HG03280 (cell line): ENCODE measurements around the gene ORMDL3.

Source experiments
- ATAC-seq: cut with Tn5 transposase; IDR thresholded peaks from one replicate; pipeline ENCODE4 v1.9.1; 2021; ENCODE audit warnings: mild to moderate bottlenecking, moderate library complexity; ENCODE audit not compliant: unreplicated experiment

Gene ORMDL3, protein sequence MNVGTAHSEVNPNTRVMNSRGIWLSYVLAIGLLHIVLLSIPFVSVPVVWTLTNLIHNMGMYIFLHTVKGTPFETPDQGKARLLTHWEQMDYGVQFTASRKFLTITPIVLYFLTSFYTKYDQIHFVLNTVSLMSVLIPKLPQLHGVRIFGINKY

DNA sequence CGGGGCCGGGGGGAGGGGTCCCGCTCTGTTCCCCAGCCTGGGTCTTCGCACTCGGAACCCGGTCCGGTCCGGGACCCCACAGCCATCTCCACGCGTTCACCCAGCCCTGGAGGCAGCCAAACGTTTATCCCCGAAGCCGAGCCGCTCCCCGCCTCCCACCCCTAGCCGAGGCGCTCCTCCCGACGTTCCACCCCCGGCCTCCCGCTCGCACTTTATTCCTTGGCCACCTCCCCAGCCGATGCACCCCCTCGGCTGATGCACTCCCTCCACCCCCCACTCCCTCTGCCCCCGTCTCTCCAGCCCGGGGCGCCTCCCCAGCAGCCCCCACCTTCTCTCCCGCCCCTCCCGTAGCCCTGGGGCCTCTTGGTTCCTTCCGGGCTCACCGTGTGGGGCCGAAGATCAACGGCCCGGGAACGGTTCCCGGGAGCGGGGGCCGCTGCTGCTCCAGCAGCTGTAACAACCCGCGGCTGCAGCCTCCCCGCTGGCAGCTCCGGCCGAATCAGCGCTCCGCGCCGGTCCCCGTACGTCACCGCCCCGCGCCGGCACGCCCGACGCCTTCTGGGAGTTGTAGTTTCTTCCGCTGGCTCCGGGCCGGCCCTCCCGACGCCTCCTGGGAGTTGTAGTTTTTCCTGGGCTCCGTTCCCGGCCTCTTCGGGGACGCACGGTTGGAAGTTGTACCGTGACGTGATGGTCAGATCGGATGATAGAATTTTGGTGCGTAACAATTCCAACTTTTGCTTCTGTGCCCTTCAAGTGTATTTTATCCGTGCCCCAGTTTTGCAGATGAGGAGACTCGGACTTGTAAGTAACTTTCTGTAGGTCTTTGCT lies at the start of gene ORMDL3, which contains the start of gene LRRC3C:
ORMDL3 (minus strand) TSS at position 501 of the 828 bp plus-strand sequence. CDS start 3,398 bp downstream, outside the sequence.
LRRC3C (plus strand) TSS at position 632 of the 828 bp plus-strand sequence. CDS start 13,792 bp downstream, outside the sequence.
- ATAC-seq: peak; percentile 80

DNA sequence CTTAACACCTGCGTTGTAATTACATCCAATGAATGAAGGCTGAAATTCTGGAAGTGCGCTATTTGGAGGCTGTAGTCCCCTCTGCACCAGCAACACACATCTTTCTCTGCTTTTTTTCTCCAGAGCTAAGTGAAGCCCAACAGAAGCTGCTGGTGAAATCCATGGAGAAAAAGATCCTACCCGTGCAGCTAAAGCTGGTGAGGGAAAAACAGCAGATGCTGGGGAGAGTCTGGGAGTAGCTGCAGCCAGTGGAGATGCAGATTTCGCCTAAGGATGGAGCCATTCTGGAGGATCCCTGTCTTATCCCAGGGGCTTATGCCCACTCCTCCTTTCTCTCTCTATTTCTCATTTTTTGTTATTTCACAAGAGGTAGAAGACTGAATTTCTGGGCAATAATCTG lies 48.4 kb upstream of the ORMDL3 start:
- ATAC-seq: no peak

DNA sequence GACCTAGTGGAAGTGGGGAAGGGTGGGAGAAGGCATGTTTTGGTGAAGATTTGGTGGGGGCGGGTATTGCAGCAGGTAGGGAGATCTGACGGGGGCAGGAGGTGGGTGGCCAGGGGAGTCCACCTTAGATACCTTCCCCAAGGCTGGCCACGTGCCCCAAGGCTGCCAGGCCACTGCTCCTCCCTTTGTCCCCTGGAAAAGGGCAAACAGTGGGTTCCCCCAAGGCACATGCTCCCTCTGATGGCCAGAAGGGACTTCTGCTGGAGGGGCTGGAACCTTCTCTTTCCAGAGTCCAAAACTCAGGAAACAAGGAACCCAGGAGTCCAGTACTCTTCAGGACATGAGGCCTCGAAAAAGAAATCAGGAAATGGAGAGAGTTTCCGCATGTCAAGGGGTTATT lies 47.0 kb upstream of the ORMDL3 start:
- no peak for ATAC-seq

DNA sequence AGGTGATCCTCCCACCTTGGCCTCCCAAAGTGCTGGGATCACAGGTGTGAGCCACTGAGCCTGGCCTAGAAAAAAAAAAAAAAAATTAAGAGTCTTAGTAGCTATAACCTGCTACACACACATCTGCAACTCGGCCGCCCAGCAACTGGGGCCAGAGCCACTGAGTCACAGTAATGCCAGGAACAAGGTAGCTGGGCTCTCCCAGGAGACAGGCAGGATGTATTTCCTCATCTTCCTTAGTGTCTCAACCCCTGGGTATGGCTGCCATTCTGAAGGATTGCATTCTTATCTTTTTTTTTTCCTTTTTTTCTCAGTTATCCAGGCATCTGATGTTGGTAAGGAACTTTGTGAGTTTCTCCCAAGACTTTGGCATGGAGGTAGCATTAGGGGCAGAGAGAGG lies 46.1 kb upstream of the ORMDL3 start:
- ATAC-seq: no peak

DNA sequence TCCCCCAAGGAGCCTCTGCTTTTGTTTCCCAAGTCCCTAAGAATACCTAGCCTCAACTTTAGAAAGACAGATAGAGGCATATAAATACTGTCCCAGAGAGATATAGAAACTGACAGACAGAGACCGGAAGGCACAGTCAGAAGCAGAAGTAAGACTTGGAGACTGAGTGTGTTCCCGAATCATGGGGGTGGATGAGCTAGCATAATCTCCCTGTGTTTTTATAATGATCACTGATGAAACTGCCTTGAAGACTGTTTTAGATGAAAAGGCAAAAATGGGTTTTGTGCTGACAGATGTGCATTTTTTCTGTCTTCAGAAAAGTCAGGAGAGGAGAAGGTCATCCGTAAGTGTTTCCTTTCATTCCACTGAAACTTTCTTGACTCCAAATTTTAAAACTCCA lies 44.9 kb upstream of the ORMDL3 start:
- no peak for ATAC-seq

DNA sequence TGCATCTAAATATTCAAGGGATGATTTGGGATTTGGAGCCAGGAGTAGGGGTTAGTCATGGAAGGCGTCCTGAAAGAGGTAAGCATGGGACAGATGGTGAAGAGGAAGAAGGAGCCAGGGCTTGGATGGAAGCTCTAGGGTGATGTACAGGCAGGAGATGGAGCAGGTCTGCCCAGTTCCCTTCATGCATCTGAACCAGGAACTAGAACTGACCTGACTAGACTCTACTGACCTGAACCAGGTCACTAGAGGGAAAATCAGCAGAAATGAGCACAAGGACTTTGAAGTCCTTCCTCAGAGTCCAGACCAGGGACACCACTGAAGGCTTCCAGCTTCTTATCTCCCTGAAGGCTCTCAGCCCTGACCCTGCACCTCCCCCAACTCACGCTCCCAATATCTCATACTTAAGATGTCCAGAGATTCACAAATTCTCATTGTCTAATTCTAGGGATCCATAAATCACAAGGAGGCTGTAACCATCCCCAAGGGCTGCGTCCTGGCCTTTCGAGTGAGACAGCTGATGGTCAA lies 43.7 kb upstream of the ORMDL3 start:
- ATAC-seq: no peak

DNA sequence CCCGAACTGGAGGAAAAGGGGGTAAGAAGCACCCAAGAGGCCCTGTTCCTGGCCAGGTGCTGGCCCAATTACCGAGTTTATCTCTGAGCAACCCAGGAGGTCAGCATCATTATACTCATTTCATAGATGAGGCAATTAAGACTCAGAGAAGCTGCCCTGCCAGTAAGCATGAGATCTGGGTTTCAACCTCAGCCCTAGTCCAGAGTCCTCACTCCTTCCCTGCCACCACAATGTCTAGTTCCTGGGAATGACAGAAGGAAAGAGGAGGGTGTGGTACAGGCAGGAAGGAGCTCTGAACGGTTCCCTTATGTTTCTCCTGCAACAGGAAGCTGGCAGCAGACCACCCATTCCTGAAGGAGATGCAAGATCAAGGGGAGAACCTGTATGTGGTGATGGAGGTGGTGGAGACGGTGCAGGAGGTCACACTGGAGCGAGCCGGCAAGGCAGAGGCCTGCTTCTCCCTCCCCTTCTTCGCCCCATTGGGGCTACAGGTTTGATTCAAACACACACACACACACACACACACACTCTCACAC lies 42.8 kb upstream of the ORMDL3 start:
- no peak for ATAC-seq

DNA sequence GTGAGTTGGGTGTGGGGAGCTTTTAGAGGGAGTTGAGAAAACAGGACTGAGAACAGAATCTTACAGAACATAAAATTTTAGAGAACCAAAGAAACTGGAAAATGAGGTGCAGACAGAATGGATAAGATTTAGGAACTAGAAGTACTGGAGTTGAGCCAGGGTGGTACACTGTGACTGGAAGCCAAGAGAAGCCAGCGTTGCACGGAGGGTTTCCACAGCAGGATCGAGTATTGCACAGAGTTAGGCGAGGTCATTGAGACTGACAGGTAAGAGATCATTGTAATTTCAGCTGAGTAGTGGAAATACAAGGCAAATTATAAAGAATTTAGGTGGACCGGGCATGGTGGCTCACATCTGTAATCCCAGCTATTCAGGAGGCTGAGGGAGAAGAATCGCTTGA lies 42.0 kb upstream of the ORMDL3 start:
- ATAC-seq: no peak

DNA sequence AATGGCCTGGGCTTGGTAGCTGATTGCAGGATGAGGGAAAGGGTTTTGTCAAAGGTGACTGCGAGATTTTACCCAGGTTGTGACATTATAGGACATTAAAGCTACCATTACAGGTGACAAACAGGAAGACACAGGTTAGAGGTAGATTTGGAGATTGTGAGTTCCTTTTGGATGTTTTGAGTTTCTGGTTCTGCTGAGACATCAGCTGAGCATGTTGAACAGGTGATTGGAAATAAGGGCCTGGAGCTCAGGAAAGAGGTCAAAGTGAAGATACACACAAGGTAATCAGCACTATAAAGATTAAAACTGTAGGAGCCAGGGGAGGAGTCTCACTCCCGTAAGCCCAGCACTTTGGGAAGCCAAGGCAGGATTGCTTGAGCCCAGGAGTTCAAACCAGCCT lies 41.4 kb upstream of the ORMDL3 start:
- ATAC-seq: no peak

DNA sequence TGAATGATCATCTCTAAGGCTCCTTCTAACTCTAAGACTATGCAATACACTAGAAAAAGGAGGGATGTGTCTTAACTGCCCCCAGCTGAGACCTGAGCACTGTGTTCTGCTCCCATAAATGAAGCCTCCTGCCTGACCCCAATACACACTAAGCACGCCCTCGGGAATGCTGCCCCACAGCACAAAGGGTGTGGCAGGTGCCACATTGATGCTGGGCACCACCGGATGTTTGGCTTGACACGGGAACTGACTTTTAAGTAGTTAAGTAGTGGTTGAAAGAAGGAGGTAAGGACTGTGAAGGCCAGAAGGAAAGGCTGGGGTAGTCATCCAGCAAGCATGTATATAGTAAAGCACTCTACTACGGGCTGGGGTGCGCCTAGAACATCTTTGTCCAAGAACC lies 39.4 kb upstream of the ORMDL3 start:
- ATAC-seq: no peak

DNA sequence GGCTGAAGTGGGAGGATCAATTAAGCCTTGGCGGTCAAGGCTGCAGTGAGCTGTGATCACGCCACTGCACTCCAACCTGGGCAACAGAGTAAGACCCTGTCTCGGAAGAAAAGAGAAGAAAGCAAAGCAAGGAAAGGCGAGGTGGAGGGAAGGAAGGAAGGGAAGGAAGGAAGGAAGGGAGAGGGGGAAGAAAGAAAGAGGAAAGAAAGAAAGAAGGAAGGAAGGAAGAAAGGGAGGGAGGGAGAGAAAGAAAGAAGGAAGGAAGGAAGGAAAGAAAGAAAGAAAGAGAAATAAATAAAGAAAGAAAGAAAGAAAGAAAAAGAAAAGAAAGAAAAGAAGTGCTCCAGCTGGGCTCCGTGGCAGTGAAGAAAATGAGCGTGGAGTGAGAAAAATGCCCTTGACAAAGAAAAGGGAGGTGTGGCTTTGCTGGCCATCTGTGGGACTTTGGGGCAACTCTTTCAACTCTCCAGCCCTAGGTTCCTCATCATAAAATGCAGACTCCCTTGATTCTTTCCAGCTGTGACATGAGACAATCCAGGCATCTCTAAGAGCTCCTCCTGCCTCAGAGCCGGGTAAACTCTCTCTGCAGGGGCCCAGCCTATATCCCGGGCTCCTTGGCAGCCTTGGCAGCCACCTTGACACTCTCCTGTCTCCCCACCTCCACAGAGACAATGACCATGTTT lies 37.8 kb upstream of the ORMDL3 start:
- ATAC-seq: no peak

DNA sequence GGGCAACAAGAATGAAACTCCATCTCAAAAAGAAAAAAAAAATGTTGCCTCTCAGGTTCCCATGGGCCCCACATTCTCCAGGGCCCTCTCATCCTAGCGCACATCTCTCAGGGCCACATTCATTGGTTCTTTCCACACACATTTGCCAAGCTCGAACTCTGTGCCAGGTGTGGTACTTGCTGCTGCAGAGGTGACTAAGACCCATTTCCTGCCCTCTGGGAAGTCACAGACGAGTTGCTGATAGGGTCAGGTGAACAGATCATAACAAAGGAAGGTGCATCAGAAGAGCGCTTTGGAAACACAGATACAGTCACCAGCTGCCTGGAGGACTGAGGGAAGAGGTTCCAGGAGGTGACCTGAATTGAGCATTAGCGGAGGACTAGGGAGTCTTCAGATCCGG lies 36.4 kb upstream of the ORMDL3 start:
- ATAC-seq: no peak

DNA sequence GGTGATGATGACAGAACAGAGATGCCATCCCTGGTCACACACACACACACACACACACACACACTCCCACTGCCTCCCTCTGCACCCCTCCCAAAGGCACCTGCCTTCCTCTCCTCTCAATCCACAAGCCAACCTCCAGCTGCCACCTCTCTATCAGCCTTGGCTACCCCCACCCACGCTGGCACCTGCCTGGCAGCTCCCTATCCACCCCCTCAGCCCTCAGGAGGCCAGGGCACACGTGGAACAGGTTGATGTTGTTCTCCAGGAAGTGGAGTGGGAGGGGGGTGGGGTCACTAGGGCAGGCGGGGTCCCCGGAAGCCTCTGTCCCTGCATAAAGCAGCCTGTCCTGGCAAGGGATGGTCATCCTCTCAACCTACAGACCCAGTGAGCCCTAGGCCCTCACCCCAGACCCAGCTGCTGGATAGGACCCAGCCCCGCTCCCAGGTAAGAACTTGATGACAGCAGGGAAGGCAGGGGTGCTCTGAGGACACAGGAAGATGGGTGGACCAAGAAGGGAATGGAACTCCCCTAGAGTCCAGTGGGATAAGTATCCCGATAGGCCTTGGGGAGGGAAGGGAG lies 35.3 kb upstream of the ORMDL3 start, which contains the start of gene GSDMA:
GSDMA (plus strand) TSS at position 363 of the 579 bp plus-strand sequence. CDS start 2,684 bp downstream, outside the sequence.
- no peak for ATAC-seq

DNA sequence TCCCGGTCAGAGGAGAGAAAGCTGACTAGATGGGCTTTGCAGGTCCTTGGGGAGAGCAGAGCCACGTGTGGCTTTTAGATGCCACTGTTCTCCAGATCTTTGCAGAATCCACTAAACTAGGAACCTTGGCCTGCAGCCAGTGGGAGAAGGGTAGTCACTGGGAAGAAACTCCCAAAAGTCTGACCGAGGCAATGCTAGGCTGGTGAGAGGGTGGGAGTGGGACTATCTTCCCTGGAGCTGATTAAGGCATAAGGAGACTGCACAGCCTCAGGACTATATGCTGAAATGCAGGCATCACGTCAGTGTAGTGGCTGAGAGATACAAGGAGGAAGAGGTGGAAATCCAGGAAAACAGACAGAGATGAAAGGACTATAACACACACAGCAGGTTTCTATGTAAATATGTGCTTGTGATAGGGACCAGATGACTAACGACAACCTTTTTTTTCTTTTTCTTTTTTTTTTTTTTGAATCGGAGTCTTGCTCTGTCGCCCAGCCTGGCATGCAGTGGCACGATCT lies 33.2 kb upstream of the ORMDL3 start:
- no peak for ATAC-seq

DNA sequence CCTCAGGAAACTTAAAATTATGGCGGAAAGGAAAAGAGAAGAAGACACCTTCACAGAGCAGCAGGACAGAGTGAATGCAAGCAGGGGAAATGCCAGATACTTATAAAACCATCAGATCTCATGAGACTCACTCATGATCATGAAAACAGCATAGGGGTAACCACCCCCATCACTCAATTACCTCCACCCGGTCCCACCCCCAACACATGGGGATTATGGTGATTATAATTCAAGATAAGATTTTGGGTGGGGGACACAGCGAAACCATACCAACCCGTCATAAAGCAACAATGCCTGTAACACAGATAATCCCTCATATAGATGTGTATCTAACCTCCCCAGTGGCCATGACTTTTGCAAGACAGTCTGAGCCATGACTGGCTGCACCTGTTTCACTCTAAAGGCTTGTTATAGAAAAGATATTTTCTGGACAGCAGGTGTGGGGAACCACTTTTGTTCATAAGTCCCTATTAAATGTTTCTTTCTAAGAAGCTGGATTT lies 28.4 kb upstream of the ORMDL3 start:
- ATAC-seq: no peak

DNA sequence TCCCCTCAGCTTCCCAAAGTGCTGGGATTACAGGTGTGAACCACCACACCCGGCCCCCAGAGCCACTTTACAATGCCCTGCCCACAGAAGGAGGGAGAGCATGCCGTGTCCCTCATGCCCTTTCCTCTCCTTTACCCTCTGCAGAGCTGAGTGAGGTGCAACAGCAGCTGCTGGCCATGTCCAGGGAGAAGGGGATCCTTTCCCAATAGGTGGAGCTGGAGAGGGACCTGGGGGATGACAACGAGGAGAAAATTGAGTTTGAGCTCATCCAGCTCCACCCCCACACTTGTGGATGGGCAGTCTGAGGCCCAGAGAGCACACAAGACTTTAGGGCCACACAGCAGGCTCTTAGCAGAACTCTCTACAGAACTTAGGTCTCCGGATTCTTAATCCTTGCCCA lies 27.5 kb upstream of the ORMDL3 start:
- no peak for ATAC-seq

DNA sequence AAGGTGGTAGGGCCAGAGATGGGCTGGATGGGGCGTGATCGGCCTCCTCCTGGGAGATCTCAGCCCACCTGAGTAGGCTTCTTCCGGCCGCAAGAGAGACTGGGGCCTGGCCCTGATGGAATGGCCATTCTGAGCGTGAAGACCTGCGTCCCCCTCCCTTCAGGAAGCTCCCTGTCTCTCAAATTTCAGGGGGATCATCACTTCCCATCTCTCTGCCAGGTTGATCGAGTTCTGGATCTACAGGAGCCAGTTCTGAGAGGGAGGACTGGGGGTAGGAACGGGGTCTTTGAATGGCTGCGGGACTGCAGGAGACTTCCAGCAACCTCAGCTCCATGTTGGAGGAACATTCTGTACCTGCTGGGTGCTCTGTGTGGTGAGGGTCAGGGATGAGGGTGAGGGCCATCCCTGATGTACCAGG lies 26.1 kb upstream of the ORMDL3 start:
- no peak for ATAC-seq

DNA sequence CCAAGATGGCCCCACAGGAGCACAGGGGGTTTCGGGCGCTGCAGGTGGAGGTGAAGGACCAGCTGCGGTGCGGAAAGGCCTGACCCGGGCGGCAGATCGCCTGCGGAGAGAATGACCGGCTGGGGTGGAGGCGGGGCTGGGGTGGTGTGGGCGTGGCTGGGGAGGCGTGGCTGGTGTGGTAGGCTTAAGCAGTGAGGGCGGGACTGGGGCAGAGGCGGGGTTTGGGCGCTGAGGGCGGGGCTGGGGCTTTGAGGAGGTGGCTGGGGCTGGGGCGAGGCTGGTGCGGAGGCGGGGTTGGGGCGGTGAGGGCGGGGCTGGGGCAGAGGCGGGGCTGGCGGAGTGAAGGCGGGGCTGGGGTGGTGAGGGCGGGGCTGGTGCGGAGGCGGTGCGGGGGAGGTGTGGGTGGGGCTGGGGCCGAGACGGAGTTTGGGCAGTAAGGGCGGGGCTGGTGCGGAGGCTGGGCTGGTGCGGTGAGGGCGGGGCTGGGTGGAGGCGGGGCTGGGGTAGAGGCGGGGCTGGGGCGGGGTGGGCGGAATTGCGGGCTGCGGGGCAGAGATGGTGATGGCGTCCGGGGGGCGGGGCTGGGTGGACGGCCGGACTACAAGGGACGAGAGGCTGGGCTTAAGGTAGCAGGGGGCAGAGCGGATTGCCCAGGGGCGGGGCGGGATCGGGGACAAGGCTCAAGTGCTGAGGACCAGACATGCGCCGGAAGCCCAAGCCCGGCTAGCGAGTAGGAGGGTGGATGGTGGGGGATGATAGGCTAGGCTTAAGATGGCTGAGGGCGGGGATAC lies 25.5 kb upstream of the ORMDL3 start:
- peak; percentile 69 for ATAC-seq

DNA sequence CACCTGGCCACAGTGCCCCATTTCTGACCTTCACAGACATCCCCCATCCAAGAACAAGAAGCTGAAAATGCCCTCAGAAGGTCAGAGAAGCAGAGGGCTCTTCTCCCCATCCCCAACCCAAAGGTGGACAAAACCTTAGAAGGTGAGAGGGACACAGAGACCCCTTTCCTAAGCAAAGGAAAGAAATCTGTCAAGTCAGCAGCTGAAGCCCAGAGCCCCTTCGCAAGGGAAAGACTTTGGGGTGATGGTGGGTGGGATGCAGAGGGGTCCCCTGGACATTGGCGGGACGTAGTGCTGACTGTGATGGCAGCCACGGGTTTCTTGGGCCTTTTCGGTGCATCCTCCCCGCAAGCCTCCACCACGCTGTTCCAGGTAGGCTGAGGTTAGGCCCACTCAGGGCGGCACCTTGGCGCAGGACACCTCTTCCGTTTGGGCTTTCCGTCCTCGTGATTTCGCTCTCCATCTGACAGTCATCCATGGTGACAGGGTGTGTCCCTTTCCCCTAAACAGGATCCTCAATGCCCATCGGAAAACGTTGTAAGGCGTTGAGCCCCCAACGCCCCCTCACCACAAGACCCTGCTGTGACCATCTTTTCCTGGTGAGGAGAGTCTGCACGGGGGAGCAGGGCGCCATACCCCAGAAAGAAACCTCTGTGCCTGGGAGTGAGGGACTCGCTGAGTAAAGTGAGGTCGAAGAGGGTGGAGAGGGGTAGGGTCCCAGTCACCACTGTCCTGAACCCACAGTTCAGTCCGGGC lies 24.7 kb upstream of the ORMDL3 start:
- ATAC-seq: no peak
